ENCODE measurements around the gene MMP14.
"Not testable (repeated sequence)": the region's sequence is repeated elsewhere in the genome, so short reads cannot be mapped to it uniquely, and the experiment has no call there.

The MMP14 gene

DNA sequence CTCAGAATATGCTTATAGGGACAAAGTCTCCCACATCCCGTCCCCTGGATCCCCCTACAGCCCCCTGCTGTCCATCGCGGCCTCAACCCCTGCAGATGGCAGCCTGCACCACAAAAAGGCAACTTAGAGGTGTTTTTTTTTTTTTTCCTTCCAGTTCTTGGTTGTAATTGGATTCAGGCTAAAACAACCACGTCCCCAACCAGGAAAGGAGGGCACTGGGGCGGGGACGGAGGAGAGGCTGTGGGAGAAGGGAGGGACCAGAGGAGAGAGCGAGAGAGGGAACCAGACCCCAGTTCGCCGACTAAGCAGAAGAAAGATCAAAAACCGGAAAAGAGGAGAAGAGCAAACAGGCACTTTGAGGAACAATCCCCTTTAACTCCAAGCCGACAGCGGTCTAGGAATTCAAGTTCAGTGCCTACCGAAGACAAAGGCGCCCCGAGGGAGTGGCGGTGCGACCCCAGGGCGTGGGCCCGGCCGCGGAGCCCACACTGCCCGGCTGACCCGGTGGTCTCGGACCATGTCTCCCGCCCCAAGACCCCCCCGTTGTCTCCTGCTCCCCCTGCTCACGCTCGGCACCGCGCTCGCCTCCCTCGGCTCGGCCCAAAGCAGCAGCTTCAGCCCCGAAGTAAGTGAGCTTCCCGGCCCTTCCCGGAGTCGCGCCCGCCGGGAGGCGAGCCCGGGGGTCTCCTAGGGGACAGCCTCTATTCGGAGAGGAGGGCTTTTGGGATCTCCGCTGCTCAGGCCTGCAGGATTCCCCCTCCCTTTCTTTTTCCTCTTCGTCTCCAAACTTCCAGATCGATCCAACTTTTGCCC is at the start of gene MMP14:
TSS of gene MMP14 (plus strand) at position 285 of the 813 bp plus-strand sequence. CDS start at position 518, 233 bp downstream.
- peak; percentile 76 for DNase-seq (ENCODE audit: low read depth)

DNA sequence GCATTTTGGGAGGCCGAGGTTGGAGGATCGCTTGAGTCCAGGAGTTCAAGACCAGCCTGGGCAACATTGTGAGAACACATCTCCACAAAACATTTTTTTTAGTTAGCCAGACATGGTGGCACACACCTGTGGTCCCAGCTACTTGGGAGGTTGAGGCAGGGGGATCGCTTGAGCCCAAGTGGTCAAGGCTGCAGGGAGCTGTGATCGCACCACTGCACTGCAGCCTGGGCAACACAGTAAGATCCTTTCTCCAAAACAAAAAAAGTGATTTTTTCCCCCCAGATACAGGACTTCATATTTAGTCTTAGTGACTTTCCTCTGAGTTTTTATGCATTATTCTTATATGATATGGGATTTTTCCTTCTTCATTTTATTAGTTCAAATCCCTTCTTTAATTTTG is 49.7 kb upstream of the MMP14 start:
- DNase-seq (ENCODE audit: low read depth): no peak

DNA sequence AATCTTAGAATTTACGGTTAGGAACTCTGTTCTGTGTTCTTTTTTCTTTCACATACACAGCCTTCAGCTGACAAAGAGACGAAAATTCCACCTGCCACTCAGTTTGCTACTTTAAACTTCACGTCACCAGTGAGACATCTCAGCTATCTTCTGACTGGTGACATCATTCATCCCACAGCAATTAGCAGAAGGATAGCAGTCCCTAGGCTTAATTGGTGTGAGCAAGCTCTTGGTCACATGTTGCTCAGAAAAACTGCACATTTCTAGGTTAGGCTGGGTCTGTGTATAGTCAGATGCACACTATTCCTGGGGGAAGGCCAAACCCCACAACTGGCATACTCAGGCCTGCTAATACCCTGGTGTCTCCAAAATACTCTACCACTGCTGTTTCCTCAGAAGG is 45.1 kb upstream of the MMP14 start:
- peak; percentile 61 for DNase-seq (ENCODE audit: low read depth)

DNA sequence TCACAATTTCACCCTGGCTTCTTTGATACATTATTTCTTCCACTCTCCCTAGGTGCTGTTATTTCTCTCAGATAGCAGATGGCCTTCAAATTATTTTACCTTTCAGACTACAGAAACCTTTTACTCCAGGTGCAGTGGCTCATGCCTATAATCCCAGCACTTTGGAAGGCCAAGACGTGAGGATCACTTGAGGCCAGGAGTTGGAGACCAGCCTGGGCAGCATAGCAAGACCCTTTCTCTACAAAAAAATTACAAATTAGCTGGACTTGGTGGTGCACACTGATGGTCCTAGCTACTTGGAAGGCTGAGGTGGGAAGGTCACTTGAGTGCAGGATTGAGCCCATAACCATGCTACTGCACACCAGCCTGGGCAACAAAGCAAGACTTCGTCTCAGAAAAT is 44.2 kb upstream of the MMP14 start:
- DNase-seq (ENCODE audit: low read depth): no peak

DNA sequence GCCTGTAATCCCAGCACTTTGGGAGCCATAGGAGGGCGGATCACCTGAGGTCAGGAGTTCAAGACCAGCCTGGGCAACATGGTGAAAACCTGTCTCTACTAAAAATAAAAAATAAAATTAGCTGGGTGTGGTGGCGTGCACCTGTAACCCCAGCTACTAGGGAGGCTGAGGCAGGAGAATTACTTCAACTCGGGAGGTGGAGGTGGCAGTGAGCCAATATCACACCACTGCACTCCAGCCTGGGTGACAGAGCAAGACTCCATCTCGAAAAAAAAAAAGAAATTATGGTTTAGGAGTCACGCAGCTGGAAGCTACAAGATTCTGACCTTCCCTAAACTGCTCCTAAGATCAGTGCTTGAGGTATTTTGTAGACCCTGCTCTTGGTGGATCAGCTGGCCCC is 42.8 kb upstream of the MMP14 start:
- DNase-seq (ENCODE audit: low read depth): not testable (repeated sequence)

DNA sequence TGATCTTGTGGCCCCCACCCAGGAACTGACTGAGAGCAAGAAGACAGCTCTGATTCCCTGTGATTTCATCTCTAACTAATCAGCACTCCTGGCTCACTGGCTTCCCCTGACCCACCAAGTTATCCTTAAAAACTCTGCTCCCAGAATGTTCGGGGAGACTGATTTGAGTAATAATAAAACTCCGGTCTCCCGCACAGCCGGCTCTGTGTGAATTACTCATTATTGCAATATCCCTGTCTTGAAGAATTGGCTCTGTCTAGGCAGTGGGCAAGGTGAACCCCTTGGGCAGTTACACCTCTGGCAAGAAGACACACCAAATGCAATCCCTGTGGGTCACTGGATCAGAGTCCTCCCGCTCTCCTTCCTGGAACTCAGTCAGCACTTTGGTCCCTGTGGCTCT is 42.4 kb upstream of the MMP14 start:
- DNase-seq (ENCODE audit: low read depth): no peak

DNA sequence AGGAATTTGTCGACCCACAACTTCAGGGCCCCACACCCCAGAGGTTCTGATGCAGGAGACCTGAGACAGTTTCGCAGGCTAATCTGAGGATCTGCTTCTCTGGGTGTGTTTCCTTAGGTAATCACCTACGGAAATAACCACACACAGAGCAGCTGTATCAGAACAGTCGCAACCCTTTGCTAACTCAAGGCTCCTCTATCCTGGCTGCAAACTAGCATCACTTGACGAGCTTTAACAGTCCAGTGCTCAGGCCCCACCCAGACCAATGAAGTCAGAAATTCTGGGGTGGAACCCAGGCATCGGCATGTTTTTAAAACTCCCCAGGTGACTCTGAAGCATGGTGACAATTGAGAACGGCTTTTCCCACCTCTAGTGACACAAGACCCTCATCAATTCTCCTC is 41.8 kb upstream of the MMP14 start:
- DNase-seq (ENCODE audit: low read depth): no peak

DNA sequence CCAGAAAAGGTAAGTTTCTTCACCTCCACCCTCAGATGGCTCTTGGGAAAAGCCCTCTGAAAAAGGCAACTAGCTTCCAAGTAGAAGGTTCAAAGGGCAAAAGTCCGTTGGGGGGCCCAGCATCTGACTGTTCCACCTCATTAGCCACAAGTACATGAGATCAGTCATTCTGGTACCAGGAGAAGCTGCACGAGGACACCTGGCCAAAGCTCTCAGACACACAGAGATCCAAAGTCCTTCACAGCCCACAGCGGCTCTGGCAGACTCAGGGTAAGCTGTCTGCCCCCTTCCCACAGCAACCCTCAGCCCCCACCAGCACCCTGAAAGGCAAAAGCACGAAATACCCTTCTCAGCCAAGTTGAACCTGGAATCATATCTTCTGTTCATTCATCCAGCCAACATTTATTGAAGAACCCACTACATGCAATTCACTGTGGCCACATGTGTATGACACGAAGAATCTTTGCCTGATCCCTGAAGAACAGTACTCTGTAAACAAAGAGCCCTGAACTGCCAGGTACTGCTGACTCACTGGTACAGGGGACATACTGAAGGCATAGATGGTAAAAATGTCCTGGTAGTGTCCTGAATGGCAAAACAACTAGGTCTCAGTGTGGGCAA is 40.2 kb upstream of the MMP14 start:
- no peak for DNase-seq (ENCODE audit: low read depth)

DNA sequence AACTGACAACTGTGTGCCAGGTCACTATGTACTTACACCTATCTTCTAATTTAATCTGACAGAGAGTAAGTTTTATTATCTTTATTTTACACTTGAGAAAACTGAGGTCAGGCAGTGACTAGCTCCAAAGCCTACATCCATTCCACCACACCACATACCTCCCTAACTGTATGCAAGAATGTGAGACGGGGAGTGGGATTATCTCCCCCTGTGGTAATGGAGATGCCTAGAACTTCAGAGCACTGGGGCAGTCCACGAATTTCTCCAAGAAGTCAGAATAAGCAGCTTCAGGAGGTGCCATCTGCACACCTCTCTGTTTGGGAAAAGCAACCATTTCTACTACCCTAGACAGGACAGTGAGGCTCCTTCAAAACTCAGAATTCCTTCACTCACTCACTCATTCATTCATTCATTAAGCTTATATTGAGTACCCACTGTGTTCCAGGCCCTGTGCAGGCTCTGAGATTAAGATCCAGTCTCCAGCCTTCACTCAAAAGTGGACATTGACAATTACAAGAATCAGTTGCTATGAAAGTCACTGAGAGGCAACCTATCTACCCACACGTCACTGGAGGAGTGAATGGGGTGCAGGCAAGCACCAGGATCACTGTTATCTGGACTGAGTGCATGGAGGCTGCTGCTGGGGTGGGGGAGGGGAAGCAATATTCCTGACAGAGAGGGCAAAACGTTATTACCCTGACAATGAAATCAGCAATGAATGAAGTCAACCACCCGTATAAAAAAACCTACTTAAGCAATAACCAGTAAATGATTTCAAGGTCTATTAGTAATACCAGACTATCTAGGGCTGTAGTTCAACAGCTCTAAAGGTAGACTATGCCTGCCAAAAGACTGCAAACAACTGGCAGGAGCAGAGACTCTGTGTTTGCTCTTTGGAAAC is 39.1 kb upstream of the MMP14 start:
- DNase-seq (ENCODE audit: low read depth): no peak

DNA sequence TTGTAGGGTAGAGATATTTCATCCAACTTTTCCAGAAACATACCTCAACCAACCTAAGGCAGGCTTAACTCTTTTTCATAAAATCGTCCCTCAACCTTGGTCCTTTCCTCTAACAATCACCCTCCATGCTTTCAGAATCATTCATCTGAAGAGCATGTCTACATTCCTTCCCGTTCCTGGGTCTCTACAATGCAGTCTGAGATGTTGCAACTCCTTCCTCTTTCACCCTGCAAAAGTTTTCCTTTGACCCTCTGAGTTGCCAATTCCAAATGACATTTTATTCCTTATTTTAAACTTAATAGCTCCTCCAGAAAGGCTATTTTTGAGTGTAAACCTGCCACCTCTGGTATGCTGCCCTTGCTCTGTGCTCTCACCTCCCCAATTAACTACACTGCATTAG is 37.9 kb upstream of the MMP14 start:
- DNase-seq (ENCODE audit: low read depth): no peak

DNA sequence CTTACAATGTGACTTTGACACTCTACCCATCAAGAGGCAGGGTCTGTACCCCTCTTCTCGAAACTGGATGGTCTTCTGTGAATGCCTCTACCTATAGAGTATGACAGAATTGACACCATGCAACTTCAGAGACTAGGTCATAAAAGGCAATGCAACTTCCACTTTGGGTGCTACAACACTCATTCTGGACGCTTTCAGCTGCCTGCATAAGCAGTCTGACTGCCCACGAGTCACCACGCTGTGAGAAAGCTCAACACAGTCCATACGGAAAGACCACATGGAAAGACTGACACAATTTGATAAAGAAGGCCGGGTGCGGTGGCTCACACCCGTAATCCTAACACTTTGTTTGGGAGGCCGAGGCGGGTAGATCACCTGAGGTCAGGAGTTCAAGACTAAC is 36.0 kb upstream of the MMP14 start:
- no peak for DNase-seq (ENCODE audit: low read depth)

DNA sequence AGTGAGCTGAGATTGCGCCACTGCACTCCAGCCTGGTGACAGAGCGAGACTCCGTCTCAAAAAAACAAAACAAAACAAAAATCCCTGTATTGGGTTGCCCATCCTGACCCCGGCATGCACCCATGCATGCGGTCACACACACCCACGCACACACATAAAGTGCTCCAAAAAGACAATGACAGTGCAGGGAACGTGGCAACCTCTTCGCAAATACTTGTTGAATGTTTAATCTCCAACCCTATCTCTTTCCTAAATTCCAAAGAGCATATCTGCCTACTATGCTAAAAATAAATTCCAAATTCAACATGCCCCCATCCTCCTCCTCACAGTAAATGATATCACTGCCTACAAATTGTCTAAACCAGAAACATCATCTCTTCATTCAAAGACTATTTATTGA is 34.7 kb upstream of the MMP14 start:
- no peak for DNase-seq (ENCODE audit: low read depth)

DNA sequence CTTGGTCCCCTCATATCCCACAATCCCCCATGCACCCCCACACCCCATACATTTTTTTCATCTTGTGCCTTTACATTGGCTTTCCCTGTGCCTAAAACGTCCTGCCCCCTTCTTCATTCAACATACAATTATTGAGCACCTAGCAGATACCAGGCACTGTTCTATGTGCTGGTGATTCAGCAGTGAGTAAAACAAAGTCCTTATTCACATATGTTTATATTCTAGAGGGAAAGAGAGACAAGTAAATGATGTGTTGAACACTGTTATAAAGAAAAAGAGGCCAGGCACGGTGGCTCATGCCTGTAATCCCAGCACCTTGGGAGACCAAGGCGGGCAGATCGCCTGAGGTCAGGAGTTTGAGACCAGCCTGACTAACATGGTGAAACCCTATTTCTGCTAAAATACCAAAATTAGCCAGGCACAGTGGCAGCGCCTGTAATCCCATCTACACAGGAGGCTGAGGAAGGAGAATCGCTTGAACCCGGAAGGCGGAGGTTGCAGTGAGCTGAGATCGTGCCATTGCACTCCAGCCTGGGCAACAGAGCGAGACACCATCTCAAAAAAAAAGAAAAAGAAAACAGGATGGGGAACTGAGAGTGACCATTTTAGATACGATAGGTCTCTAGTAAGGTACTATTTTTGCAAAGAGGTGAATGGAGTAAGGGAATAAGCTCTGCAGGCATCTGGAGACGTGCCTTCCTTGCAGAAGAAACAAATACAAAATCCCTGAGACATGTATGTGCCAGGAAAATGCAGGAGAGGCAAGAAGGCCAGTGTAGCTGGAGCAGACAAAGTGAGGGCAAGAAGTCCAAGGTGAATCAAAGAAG is 33.3 kb upstream of the MMP14 start:
- no peak for DNase-seq (ENCODE audit: low read depth)

DNA sequence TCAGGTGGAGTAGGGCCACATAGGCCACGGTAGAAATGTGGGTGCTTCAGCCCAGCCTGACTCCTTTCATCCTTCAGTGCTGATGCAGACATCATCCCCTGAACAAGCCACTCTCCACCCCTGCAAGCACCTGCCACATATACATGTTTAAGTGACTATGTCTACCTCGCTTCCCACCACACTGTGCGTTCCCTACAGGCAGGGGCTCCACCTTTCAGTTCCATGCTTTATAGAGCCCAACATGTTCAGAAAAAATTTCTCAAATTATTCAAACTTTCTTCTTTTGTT is 32.8 kb upstream of the MMP14 start:
- DNase-seq (ENCODE audit: low read depth): no peak

DNA sequence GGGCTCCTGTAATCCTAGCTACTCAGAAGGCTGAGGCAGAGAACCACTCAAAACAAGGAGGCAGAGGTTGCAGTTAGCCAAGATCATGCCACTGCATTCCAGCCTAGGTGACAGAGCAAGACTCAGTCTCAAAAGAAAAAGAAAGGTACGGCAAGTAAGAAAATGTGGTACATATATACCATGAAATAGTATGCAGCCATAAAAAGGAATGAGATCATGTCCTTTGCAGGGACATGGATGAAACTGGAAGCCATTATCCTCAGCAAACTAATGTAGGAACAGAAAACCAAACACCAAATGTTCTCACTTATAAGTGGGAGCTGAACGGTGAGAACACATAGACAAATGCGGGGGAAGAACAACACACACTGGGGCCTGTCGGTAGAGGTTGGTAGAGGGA is 31.1 kb upstream of the MMP14 start:
- DNase-seq (ENCODE audit: low read depth): not testable (repeated sequence)

DNA sequence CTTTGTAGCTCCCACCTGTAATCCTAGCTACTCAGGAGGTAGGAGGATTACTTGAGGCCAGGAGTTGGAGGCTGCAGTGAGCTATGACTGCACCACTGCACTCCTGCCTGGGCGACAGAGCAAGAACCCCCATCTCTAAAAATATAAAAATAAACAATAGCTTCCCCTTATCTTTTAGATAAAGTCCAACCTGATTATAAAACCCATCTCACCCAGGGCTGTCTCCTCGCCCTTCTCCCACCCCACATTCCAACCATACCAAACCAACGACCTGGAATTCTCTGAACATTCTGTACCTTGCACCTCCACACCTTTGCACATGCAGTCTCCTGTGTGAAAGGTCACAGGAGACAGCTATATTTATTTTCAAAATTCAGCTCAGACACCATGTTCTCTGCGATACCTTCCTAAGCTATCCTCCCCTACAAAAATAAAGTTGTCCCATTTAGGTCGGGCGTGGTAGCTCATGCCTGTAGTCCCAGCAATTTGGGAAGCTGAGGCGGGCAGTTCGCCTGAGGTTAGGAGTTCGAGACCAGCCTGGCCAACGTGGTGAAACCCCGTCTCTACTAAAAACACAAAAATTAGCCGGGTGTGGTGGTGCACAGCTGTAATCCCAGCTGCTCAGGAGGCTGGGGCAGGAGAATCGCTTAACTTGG is 28.8 kb upstream of the MMP14 start:
- no peak for DNase-seq (ENCODE audit: low read depth)

DNA sequence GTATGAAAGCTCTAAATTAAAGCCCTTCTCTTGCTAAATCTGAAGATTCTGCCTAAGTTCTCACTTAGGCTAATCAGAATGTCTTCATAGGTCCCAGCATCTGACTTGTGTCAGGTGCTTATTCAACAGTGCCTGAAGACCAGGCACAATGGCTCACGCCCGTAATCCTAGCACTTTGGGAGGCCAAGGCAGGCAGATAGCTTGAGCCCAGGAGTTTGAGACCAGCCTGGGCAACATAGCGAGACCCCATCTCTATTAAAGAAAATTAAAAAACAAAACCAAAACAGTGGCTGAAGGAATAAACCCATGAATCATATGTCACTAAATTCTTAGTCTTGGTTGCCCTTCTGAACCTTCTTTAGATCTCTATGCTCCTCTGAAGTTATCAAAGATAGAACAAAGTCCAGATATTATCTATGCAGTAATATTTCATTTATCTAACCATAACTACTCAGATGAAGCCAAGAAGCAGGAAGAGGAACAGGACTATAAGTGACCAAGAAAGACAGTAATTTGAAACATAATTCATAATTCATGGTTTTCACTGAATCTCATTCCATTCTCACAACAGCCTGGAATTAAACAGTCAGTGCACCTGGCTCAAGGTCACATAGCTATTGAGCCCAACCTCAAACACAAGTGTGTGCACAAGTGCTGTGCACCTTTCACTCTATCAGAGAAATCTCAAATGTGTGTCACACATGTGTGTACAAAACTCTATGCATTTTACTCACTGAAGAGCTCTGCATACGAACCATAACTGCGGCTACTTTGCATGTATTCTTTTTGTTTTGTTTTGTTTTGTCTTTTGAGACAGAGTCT is 27.8 kb upstream of the MMP14 start:
- DNase-seq (ENCODE audit: low read depth): no peak

DNA sequence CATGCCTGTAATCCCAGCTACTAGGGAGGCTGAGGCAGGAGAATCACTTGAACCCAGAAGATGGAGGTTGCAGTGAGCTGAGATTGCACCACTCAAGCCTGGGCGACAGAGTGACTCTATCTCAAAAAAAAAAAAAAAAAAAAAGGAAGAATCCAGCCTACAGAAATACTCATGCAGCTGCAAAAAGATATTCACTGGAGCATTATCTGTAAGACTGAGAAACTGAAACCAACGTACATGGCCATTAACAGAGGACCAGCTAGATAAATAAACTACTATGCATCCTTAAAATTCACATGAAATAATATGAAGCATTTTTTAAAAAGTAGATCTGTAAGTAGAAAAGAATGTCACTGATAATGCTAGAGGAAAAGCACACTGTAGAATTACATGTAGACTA is 24.7 kb upstream of the MMP14 start:
- DNase-seq (ENCODE audit: low read depth): no peak

DNA sequence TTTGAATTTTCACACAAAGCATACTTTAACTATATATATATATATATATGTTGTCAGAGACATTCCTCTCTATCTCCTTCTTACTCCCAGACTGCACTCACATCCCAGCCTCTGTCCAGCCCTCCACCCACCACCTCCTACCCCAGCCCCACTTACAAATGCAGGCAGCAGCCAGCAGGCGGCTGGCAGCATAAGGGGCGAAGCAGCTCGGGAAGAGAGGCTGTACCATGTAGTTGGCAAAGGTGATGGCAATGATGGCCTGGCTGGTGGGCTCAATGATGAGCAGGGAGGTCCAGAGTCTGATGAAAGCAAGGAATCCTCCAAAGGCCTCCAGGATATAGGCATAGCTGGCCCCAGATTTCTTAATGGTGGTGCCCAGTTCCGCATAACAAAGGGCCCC is 23.6 kb upstream of the MMP14 start:
- DNase-seq (ENCODE audit: low read depth): no peak

DNA sequence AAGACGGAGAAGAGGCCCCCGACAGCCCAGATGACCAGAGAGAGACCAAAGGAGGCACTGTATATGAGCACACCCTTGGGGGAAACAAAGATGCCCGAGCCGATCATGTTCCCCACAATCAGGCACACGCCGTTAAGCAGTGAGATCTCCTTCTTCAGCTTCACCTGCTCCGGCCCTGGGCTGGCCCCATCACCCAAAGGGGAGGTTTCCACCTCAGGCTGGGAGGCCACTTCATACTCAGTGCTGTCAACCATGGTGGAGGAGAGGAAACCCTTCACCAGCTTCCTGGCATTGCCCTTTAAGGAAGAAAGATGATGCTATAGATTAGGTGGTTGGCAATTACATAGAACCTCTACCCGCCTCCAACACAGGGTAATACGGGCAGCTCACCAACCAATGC is 23.2 kb upstream of the MMP14 start:
- no peak for DNase-seq (ENCODE audit: low read depth)

DNA sequence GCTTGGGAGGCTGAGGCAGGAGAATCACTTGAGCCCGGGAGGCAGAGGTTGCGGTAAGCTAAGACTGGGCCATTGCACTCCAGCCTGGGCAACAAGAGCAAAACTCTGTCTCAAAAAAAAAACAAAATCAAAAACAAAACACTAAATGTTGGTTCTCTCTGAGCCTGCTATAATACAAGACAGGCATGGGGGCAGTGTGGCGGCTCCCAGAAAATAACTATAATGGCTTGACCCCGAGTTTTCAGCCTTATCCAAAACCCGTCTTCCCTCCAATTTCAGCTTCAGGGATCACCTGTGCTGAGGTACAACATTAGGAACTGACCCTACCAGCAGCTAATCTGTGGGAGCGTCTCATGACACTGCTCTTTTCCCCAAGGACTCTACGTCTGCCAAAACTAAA is 22.0 kb upstream of the MMP14 start:
- DNase-seq (ENCODE audit: low read depth): no peak

All from GM04503 (cell line).